ENCODE data around the gene TLL1. TPM values are rescaled to one million over a fixed set of nuclear protein-coding genes. Genes with fewer than 3 reads are reported as not detected.

The TLL1 gene
- total and polyA plus RNA-seq, 2 of the 13 experiments (the other 11 are each of a cell fraction or from before 2014, with no cell fraction given): not detected

DNA sequence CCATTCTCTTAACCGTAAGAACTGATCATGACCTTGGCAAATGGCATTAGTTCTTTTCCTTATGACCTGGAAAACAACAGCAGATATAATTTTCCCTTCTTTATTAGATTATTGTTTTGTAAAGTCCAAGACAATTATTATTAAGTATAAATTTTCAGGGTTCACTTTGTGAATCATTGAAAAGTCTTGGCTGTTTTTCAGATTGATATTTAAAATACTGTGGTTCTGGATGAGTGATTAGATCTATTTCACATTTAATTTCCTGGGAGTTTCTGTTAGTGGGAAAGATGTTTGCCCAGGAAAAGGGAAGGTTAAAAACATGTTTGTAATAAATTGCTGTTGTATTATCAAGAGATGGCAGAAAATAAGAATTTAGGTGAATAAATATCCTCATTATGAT lies 194.9 kb downstream of the TLL1 start:
- Histone ChIP-seq H3K4me2 (ENCODE audit: low read depth, low read length) (no peak overlapping the region), H3K9me3 (ENCODE audit: low read length) (no peaks in the 10 kb centered on the region), H3K4me1 (ENCODE audit: insufficient read depth, low read length) (no peaks in the 10 kb centered on the region), H3K36me3 (replicated peaks in 1 of 2; ENCODE audit: control insufficient read depth in 1 of 2, insufficient read depth in 2 of 2, low read length in 2 of 2) (no peaks in the 10 kb centered on the region), H4K20me1 (ENCODE audit: insufficient read depth, low read length) (no peaks in the 10 kb centered on the region), H2AFZ (ENCODE audit: low read length) (no peak overlapping the region), H3K27ac (ENCODE audit: extremely low read length, insufficient read depth, low read length) (no peak overlapping the region), H3K9ac (ENCODE audit: insufficient read depth, low read depth, low read length) (no peak overlapping the region), H3K4me3 (replicated peaks in 1 of 3; ENCODE audit: insufficient read depth in 1 of 3, low read depth in 2 of 3, low read length in 3 of 3) (no peak overlapping the region), H3K79me2 (ENCODE audit: insufficient read depth, low read length) (no peaks in the 10 kb centered on the region), H3K27me3 (ENCODE audit: control insufficient read depth in 1 of 2, insufficient read depth in 2 of 2, low read length in 2 of 2) (no peaks in the 10 kb centered on the region)
- WGBS (ENCODE audit: low lambda C conversion rate): 9% methylated on average over 1 of the region's 1 CpG
- POLR2A ChIA-PET: no interaction called here
- TF ChIP-seq ERF (CRISPR knock-in tag; IDR thresholded peaks at IDR 0.05): no peak
- TF ChIP-seq, protein P1, sequence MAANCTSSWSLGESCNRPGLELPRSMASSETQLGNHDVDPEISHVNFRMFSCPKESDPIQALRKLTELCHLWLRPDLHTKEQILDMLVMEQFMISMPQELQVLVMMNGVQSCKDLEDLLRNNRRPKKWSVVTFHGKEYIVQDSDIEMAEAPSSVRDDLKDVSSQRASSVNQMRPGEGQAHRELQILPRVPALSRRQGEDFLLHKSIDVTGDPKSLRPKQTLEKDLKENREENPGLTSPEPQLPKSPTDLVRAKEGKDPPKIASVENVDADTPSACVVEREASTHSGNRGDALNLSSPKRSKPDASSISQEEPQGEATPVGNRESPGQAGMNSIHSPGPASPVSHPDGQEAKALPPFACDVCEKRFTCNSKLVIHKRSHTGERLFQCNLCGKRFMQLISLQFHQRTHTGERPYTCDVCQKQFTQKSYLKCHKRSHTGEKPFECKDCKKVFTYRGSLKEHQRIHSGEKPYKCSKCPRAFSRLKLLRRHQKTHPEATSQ (CRISPR knock-in tag; IDR thresholded peaks at IDR 0.05; ENCODE audit: borderline replicate concordance): no peak
- TF ChIP-seq, protein P2, sequence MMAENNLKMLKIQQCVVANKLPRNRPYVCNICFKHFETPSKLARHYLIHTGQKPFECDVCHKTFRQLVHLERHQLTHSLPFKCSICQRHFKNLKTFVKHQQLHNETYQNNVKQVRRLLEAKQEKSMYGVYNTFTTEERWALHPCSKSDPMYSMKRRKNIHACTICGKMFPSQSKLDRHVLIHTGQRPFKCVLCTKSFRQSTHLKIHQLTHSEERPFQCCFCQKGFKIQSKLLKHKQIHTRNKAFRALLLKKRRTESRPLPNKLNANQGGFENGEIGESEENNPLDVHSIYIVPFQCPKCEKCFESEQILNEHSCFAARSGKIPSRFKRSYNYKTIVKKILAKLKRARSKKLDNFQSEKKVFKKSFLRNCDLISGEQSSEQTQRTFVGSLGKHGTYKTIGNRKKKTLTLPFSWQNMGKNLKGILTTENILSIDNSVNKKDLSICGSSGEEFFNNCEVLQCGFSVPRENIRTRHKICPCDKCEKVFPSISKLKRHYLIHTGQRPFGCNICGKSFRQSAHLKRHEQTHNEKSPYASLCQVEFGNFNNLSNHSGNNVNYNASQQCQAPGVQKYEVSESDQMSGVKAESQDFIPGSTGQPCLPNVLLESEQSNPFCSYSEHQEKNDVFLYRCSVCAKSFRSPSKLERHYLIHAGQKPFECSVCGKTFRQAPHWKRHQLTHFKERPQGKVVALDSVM (CRISPR knock-in tag; IDR thresholded peaks at IDR 0.05): no peak
- no peak for TF ChIP-seq ZNF563 (CRISPR knock-in tag; IDR thresholded peaks at IDR 0.05)
- no peak for TF ChIP-seq ZNF672 (CRISPR knock-in tag; IDR thresholded peaks at IDR 0.05)
- BruUV-seq (replicated peaks): no TSS peak
- no peak for ATAC-seq
- in situ Hi-C loops (cut with HindIII; ENCODE audit: extremely low pct_ligation_motif_present, low pct_unique_long_range_greater_than_20kb): no loop called here
- FAIRE-seq: no peak
- DNase-seq (ENCODE audit: low spot score): no peak
- intact Hi-C loops (cut with micrococcal nuclease; ENCODE audit: unreplicated experiment): no loop called here
- CTCF ChIA-PET (ENCODE audit: low intra/inter-chr PET ratio, low total read pairs): no interaction called here

DNA sequence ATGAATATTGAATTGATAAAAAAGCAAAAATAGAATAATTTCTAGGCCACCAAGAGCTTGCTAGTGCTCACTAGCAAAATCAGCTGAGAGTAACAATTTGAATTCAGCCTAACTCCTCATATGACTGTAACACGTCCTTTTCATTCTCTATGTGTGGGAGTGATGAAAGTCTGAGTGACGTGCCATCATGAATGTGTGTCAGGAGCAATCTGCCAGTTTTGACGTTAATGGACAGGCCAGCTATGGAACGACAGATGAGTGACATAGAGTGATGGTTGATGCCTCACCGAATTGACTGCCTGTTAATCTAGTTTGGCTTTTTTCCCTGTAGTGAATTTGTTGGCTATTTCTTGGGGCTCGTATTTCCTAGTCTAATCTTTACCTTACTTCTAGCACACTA lies 200.7 kb downstream of the TLL1 start:
- CTCF ChIA-PET (ENCODE audit: low intra/inter-chr PET ratio, low total read pairs): no interaction called here
- Histone ChIP-seq H3K79me2 (ENCODE audit: insufficient read depth, low read length) (no peaks in the 10 kb centered on the region), H4K20me1 (ENCODE audit: insufficient read depth, low read length) (no peaks in the 10 kb centered on the region), H3K27ac (ENCODE audit: extremely low read length, insufficient read depth, low read length) (no peak overlapping the region), H3K9me3 (ENCODE audit: low read length) (no peaks in the 10 kb centered on the region), H3K4me2 (ENCODE audit: low read depth, low read length) (no peak overlapping the region), H3K27me3 (ENCODE audit: control insufficient read depth in 1 of 2, insufficient read depth in 2 of 2, low read length in 2 of 2) (no peaks in the 10 kb centered on the region), H3K9ac (ENCODE audit: insufficient read depth, low read depth, low read length) (no peak overlapping the region), H3K4me1 (ENCODE audit: insufficient read depth, low read length) (no peaks in the 10 kb centered on the region), H3K4me3 (replicated peaks in 1 of 3; ENCODE audit: insufficient read depth in 1 of 3, low read depth in 2 of 3, low read length in 3 of 3) (no peak overlapping the region), H3K36me3 (replicated peaks in 1 of 2; ENCODE audit: control insufficient read depth in 1 of 2, insufficient read depth in 2 of 2, low read length in 2 of 2) (no peaks in the 10 kb centered on the region), H2AFZ (ENCODE audit: low read length) (no peak overlapping the region)
- FAIRE-seq: no peak
- POLR2A ChIA-PET: no interaction called here
- 21% methylated on average over 6 of the region's 6 CpGs for WGBS (ENCODE audit: low lambda C conversion rate)
- DNase-seq (ENCODE audit: low spot score): no peak
- in situ Hi-C loops (cut with HindIII; ENCODE audit: extremely low pct_ligation_motif_present, low pct_unique_long_range_greater_than_20kb) (no loop called here), intact Hi-C loops (cut with micrococcal nuclease; ENCODE audit: unreplicated experiment) (no loop called here)
- no TSS peak for BruUV-seq (replicated peaks)
- TF ChIP-seq ZEB1 (IDR thresholded peaks at IDR 0.05; ENCODE audit: insufficient replicate concordance, low read depth): no peak
- TF ChIP-seq ZSCAN30 (CRISPR knock-in tag; IDR thresholded peaks at IDR 0.05): no peak
- ATAC-seq: no peak

All from HepG2 (cell line).